KMS-11 (cell line): ENCODE measurements around the gene PPIF.

Experiments
- H2AFZ ChIP-seq: fragments of 200-600 bp; sonication (generic); 2 replicates; pipeline ENCODE4 v1.6.1; 2016; ENCODE audit warnings: antibody characterized with exemption, mixed run types, low read depth
- H3K27ac ChIP-seq: fragments of 200-600 bp; sonication (generic); 2 replicates; pipeline ENCODE4 v1.6.1; 2016; ENCODE audit warnings: mild to moderate bottlenecking, mixed run types
- H3K27me3 ChIP-seq: fragments of 200-600 bp; sonication (generic); 2 replicates; pipeline ENCODE4 v1.6.1; 2017; ENCODE audit warnings: mild to moderate bottlenecking, low read depth, mixed run types, moderate library complexity; ENCODE audit not compliant: insufficient read depth
- H3K36me3 ChIP-seq: fragments of 200-600 bp; sonication (generic); 2 replicates; pipeline ENCODE4 v1.6.1; 2017; ENCODE audit warnings: mild to moderate bottlenecking, mixed run types; ENCODE audit not compliant: insufficient read depth
- H3K4me1 ChIP-seq: fragments of 200-600 bp; sonication (generic); 2 replicates; pipeline ENCODE4 v1.6.1; 2016; ENCODE audit warnings: mild to moderate bottlenecking, low read depth, mixed run types; ENCODE audit not compliant: poor library complexity, severe bottlenecking
- H3K4me2 ChIP-seq: fragments of 200-600 bp; sonication (generic); 2 replicates; pipeline ENCODE4 v1.7.0; 2016; ENCODE audit warnings: mild to moderate bottlenecking, mixed run types
- H3K4me3 ChIP-seq: fragments of 200-600 bp; sonication (generic); IDR thresholded peaks from 2 replicates; pipeline ENCODE4 v1.6.1; 2017; ENCODE audit warnings: low read depth, low read length, mixed read lengths; ENCODE audit not compliant: insufficient read depth
- H3K79me2 ChIP-seq: fragments of 200-600 bp; sonication (generic); 2 replicates; pipeline ENCODE4 v1.6.1; 2016; ENCODE audit warnings: low read depth, mixed run types; ENCODE audit not compliant: insufficient read depth
- H3K9ac ChIP-seq: fragments of 200-600 bp; sonication (generic); 2 replicates; pipeline ENCODE4 v1.6.1; 2016; ENCODE audit warnings: mild to moderate bottlenecking, mixed run types
- H4K20me1 ChIP-seq: fragments of 200-600 bp; sonication (generic); 2 replicates; pipeline ENCODE4 v1.6.1; 2016; ENCODE audit warnings: mild to moderate bottlenecking, mixed run types; ENCODE audit not compliant: insufficient read depth
- TF ChIP-seq, protein P1 (sequence below): fragments of 200-600 bp; sonication (generic); conservative IDR thresholded peaks from 2 replicates; pipeline ENCODE4 v1.6.1; 2017; ENCODE audit warnings: low read depth, mild to moderate bottlenecking, antibody characterized with exemption, low read length, moderate library complexity, mixed read lengths

Gene PPIF

DNA sequence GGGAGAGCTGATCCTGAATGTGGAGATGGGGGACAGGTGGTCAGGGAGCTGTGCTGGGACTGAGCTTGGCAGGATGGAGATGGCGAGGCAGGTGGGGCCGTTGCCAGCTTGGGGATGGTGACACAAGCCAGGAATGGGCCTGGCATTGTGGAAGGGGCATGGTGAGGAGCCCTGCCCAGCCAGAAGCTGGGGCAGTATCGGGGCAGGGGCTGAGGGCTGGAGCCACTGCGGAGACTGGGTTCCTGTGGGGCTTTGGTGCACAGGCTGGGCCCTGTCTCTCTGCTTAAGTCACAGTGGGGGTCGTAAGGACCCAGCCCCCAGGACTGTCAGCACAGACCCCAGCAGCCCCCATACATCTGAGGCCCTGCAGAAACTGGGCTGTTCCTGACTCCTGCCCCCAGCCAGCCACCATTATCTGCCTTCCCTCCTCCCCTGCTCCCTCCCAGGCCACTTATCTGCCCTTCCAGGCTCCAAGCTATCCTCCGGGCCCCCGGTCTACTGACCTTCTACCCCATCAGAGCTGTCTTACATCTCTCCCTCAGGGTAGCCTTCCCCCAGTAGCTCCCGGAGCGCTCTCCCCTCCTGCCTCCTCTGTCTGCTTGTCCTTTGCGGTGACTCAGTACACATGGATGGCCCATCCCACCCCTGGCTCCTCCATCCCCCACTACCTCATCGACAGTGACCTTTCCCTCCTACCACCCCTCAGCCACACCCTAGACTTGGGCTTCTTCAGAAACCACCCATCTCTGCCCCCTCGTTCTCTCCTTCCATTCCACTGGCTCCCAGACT, 44.2 kb downstream of the PPIF start:
- H3K4me3 ChIP-seq = no peak overlapping the region
- no peak overlapping the region for H3K9ac ChIP-seq
- H3K4me1 ChIP-seq = no peaks in the 10 kb centered on the region
- TF ChIP-seq, protein P1, sequence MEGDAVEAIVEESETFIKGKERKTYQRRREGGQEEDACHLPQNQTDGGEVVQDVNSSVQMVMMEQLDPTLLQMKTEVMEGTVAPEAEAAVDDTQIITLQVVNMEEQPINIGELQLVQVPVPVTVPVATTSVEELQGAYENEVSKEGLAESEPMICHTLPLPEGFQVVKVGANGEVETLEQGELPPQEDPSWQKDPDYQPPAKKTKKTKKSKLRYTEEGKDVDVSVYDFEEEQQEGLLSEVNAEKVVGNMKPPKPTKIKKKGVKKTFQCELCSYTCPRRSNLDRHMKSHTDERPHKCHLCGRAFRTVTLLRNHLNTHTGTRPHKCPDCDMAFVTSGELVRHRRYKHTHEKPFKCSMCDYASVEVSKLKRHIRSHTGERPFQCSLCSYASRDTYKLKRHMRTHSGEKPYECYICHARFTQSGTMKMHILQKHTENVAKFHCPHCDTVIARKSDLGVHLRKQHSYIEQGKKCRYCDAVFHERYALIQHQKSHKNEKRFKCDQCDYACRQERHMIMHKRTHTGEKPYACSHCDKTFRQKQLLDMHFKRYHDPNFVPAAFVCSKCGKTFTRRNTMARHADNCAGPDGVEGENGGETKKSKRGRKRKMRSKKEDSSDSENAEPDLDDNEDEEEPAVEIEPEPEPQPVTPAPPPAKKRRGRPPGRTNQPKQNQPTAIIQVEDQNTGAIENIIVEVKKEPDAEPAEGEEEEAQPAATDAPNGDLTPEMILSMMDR = no peak
- H4K20me1 ChIP-seq = no peaks in the 10 kb centered on the region
- H3K79me2 ChIP-seq = no peaks in the 10 kb centered on the region
- no peaks in the 10 kb centered on the region for H3K36me3 ChIP-seq
- no peak overlapping the region for H3K4me2 ChIP-seq
- H2AFZ ChIP-seq = no peak overlapping the region
- H3K27me3 ChIP-seq = no peaks in the 10 kb centered on the region
- H3K27ac ChIP-seq = no peak overlapping the region

DNA sequence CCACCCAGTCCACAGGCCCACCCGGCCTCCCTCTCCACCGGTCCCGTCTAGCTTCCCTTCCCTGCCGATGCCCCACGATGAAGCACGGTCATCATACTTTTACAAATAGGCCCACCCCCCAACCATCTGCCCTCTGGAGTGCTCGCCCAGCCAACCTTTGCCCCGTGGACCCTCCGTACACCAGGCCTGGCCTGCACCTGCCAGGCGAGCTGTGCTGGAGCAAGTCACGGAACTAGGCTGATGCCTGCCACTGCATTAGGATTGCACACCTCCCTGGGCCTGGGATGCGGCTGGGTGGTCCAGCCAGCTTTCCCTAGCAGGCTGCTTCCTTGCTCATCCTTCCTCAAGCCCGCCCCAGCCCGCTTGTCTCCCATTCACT, 44.7 kb downstream of the PPIF start:
- TF ChIP-seq, protein P1 = no peak
- Histone ChIP-seq H3K4me1 (no peaks in the 10 kb centered on the region), H2AFZ (no peak overlapping the region), H3K27me3 (no peaks in the 10 kb centered on the region), H4K20me1 (no peaks in the 10 kb centered on the region), H3K4me3 (no peak overlapping the region), H3K27ac (no peak overlapping the region), H3K79me2 (no peaks in the 10 kb centered on the region), H3K4me2 (no peak overlapping the region), H3K36me3 (no peaks in the 10 kb centered on the region), H3K9ac (no peak overlapping the region)

GRCh38 chr10:79392506-79393176, 45.4 kb downstream of the PPIF start:
- TF ChIP-seq, protein P1 = no peak
- H4K20me1 ChIP-seq = no peaks in the 10 kb centered on the region
- H3K27me3 ChIP-seq = no peaks in the 10 kb centered on the region
- H3K4me1 ChIP-seq = no peaks in the 10 kb centered on the region
- H2AFZ ChIP-seq = no peak overlapping the region
- no peak overlapping the region for H3K4me2 ChIP-seq
- no peak overlapping the region for H3K27ac ChIP-seq
- no peaks in the 10 kb centered on the region for H3K36me3 ChIP-seq
- no peaks in the 10 kb centered on the region for H3K79me2 ChIP-seq
- no peak overlapping the region for H3K9ac ChIP-seq
- no peak overlapping the region for H3K4me3 ChIP-seq

DNA sequence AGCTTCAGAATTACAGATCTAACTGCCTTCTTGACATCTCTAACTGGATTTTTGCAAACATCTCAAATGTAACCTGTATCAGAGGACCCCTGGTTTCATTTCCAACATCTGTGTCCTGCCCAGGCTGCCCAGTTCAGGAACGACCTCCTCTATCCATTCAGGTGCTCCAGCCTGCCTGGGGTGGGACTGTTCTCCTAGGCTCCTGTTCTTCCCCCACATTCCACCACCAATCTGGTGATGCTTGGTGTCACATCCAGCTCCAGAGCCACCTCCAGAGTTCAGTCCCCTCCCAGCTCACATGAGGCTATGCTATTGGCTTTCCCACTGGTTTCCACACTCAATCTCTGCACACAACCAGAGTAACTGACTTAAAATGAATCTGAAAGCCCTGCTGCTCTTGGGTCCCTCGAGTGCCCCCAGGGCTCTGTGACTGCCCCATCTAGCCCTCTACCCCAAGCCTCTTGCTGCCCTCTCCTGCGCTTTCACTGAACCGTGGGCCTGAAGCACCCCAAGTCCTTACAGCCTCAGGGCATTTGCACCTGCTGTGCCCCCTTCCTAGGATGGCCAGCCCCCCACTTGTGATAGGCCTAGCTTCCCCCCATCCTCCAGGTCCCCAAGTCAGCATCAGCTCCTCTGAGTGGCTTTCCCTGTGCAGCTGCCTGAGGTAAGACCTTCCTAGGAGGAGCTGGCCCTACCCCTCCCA, 46.1 kb downstream of the PPIF start:
- H3K4me1 ChIP-seq = no peaks in the 10 kb centered on the region
- H3K4me3 ChIP-seq = no peak overlapping the region
- no peak overlapping the region for H2AFZ ChIP-seq
- no peaks in the 10 kb centered on the region for H4K20me1 ChIP-seq
- no peaks in the 10 kb centered on the region for H3K79me2 ChIP-seq
- H3K27ac ChIP-seq = no peak overlapping the region
- H3K27me3 ChIP-seq = no peaks in the 10 kb centered on the region
- no peak overlapping the region for H3K4me2 ChIP-seq
- H3K36me3 ChIP-seq = no peaks in the 10 kb centered on the region
- H3K9ac ChIP-seq = no peak overlapping the region
- TF ChIP-seq, protein P1 = no peak
